A673 (cell line): ENCODE data around the gene WDR7.

ENCODE experiments used
- EZH2 ChIP-seq: fragments of 200-600 bp; sonication (generic); IDR thresholded peaks from 2 replicates; pipeline ENCODE4 v1.6.1; 2017; ENCODE audit warnings: borderline replicate concordance, low read depth, mild to moderate bottlenecking, mixed read lengths, antibody characterized with exemption, low read length; ENCODE audit not compliant: poor library complexity, severe bottlenecking
- TF ChIP-seq, protein P1 (sequence below): fragments of 300-800, 200-600 bp; sonication (generic); conservative IDR thresholded peaks from 2 replicates; pipeline ENCODE4 v1.5.1; 2017; ENCODE audit warnings: low read depth, mild to moderate bottlenecking, antibody characterized with exemption, low read length, moderate library complexity, mixed read lengths

DNA sequence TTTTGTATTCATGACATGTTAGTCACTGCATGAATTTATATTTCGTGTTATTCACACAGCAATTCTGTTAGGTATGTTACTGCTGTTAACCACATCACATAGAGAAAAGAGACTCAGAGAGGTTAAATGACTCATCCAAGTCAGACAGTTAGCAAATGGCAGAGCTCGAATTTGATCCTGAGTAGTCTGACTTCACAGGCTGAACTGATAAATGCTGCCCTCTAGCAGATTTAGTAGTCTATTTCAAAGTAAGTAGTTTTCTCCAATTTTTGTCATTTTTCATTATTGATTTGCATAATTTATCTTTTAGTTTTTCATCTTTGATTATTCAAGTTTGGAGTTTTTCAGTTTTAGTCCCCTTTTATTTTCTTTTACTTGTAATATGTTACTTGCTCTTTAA lies 58.3 kb downstream of the WDR7 start:
- TF ChIP-seq, protein P1, sequence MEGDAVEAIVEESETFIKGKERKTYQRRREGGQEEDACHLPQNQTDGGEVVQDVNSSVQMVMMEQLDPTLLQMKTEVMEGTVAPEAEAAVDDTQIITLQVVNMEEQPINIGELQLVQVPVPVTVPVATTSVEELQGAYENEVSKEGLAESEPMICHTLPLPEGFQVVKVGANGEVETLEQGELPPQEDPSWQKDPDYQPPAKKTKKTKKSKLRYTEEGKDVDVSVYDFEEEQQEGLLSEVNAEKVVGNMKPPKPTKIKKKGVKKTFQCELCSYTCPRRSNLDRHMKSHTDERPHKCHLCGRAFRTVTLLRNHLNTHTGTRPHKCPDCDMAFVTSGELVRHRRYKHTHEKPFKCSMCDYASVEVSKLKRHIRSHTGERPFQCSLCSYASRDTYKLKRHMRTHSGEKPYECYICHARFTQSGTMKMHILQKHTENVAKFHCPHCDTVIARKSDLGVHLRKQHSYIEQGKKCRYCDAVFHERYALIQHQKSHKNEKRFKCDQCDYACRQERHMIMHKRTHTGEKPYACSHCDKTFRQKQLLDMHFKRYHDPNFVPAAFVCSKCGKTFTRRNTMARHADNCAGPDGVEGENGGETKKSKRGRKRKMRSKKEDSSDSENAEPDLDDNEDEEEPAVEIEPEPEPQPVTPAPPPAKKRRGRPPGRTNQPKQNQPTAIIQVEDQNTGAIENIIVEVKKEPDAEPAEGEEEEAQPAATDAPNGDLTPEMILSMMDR: peak; percentile 54
- TF ChIP-seq EZH2: no peak
